HEK293 (cell line): ENCODE data around the gene ANXA4.

Experiments
- CTCF ChIP-seq: fragments of 450-650 bp; formaldehyde crosslinking; IDR thresholded peaks from 2 replicates; pipeline ENCODE4 v1.5.1; 2016; ENCODE audit warnings: missing biosample characterization, missing genetic modification characterization
- KLF9 ChIP-seq: fragments of 450-650 bp; formaldehyde crosslinking; IDR thresholded peaks from 2 replicates; pipeline ENCODE4 v1.5.1; 2016; ENCODE audit warnings: missing biosample characterization, missing genetic modification characterization, low read depth
- OVOL3 ChIP-seq: fragments of 450-650 bp; formaldehyde crosslinking; IDR thresholded peaks from 2 replicates; pipeline ENCODE4 v1.5.1; 2016; ENCODE audit warnings: missing biosample characterization, missing genetic modification characterization
- REST ChIP-seq: fragments of 450-650 bp; formaldehyde crosslinking; IDR thresholded peaks from 2 replicates; pipeline ENCODE4 v1.5.1; 2016; ENCODE audit warnings: missing biosample characterization, missing genetic modification characterization
- SALL2 ChIP-seq: fragments of 450-650 bp; formaldehyde crosslinking; IDR thresholded peaks from 2 replicates; pipeline ENCODE4 v1.5.0; 2017; ENCODE audit warnings: missing biosample characterization, mild to moderate bottlenecking, missing genetic modification characterization, borderline replicate concordance
- SP7 ChIP-seq: fragments of 450-650 bp; formaldehyde crosslinking; IDR thresholded peaks from 2 replicates; pipeline ENCODE4 v1.5.1; 2016; ENCODE audit warnings: missing biosample characterization, missing genetic modification characterization
- ZEB2 ChIP-seq: fragments of 450-650 bp; formaldehyde crosslinking; IDR thresholded peaks from 2 replicates; pipeline ENCODE4 v1.5.1; 2016; ENCODE audit warnings: missing biosample characterization, missing genetic modification characterization
- ZNF341 ChIP-seq: fragments of 450-650 bp; formaldehyde crosslinking; IDR thresholded peaks from 2 replicates; pipeline ENCODE4; 2016; ENCODE audit warnings: low read depth, missing biosample characterization, missing genetic modification characterization
- ZNF530 ChIP-seq: fragments of 450-650 bp; formaldehyde crosslinking; IDR thresholded peaks from 2 replicates; pipeline ENCODE4 v1.5.1; 2016; ENCODE audit warnings: low read depth, missing biosample characterization, missing genetic modification characterization
- ZNF704 ChIP-seq: fragments of 450-650 bp; formaldehyde crosslinking; IDR thresholded peaks from 2 replicates; pipeline ENCODE4 v1.5.1; 2016; ENCODE audit warnings: missing biosample characterization, missing genetic modification characterization
- TF ChIP-seq, protein P1 (sequence below): fragments of 450-650 bp; formaldehyde crosslinking; IDR thresholded peaks from 2 replicates; pipeline ENCODE4 v1.5.1; 2016; ENCODE audit warnings: missing biosample characterization, missing genetic modification characterization, low read depth
- TF ChIP-seq, protein P2 (sequence below): fragments of 450-650 bp; formaldehyde crosslinking; IDR thresholded peaks from 2 replicates; pipeline ENCODE4 v1.5.1; 2016; ENCODE audit warnings: missing biosample characterization, missing genetic modification characterization, low read depth
- TF ChIP-seq, protein P3 (sequence below): fragments of 450-650 bp; formaldehyde crosslinking; conservative IDR thresholded peaks from 2 replicates; pipeline ENCODE4 v1.5.1; 2016; ENCODE audit warnings: low read depth, missing biosample characterization, missing genetic modification characterization

GRCh38 chr2:69716555-69717120 is 25.3 kb upstream of the ANXA4 start:
- TF ChIP-seq OVOL3 (tag by site-specific recombination) (no peak), ZEB2 (tag by site-specific recombination) (no peak), REST (tag by site-specific recombination) (no peak), KLF9 (tag by site-specific recombination) (no peak), ZNF341 (tag by site-specific recombination) (no peak), CTCF (tag by site-specific recombination) (no peak), ZNF704 (tag by site-specific recombination) (no peak), ZNF530 (tag by site-specific recombination) (no peak), SALL2 (tag by site-specific recombination) (no peak), SP7 (tag by site-specific recombination) (no peak)
- TF ChIP-seq, protein P1, sequence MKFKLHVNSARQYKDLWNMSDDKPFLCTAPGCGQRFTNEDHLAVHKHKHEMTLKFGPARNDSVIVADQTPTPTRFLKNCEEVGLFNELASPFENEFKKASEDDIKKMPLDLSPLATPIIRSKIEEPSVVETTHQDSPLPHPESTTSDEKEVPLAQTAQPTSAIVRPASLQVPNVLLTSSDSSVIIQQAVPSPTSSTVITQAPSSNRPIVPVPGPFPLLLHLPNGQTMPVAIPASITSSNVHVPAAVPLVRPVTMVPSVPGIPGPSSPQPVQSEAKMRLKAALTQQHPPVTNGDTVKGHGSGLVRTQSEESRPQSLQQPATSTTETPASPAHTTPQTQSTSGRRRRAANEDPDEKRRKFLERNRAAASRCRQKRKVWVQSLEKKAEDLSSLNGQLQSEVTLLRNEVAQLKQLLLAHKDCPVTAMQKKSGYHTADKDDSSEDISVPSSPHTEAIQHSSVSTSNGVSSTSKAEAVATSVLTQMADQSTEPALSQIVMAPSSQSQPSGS (tag by site-specific recombination): no peak
- TF ChIP-seq, protein P2, sequence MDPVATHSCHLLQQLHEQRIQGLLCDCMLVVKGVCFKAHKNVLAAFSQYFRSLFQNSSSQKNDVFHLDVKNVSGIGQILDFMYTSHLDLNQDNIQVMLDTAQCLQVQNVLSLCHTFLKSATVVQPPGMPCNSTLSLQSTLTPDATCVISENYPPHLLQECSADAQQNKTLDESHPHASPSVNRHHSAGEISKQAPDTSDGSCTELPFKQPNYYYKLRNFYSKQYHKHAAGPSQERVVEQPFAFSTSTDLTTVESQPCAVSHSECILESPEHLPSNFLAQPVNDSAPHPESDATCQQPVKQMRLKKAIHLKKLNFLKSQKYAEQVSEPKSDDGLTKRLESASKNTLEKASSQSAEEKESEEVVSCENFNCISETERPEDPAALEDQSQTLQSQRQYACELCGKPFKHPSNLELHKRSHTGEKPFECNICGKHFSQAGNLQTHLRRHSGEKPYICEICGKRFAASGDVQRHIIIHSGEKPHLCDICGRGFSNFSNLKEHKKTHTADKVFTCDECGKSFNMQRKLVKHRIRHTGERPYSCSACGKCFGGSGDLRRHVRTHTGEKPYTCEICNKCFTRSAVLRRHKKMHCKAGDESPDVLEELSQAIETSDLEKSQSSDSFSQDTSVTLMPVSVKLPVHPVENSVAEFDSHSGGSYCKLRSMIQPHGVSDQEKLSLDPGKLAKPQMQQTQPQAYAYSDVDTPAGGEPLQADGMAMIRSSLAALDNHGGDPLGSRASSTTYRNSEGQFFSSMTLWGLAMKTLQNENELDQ: no peak
- TF ChIP-seq, protein P3, sequence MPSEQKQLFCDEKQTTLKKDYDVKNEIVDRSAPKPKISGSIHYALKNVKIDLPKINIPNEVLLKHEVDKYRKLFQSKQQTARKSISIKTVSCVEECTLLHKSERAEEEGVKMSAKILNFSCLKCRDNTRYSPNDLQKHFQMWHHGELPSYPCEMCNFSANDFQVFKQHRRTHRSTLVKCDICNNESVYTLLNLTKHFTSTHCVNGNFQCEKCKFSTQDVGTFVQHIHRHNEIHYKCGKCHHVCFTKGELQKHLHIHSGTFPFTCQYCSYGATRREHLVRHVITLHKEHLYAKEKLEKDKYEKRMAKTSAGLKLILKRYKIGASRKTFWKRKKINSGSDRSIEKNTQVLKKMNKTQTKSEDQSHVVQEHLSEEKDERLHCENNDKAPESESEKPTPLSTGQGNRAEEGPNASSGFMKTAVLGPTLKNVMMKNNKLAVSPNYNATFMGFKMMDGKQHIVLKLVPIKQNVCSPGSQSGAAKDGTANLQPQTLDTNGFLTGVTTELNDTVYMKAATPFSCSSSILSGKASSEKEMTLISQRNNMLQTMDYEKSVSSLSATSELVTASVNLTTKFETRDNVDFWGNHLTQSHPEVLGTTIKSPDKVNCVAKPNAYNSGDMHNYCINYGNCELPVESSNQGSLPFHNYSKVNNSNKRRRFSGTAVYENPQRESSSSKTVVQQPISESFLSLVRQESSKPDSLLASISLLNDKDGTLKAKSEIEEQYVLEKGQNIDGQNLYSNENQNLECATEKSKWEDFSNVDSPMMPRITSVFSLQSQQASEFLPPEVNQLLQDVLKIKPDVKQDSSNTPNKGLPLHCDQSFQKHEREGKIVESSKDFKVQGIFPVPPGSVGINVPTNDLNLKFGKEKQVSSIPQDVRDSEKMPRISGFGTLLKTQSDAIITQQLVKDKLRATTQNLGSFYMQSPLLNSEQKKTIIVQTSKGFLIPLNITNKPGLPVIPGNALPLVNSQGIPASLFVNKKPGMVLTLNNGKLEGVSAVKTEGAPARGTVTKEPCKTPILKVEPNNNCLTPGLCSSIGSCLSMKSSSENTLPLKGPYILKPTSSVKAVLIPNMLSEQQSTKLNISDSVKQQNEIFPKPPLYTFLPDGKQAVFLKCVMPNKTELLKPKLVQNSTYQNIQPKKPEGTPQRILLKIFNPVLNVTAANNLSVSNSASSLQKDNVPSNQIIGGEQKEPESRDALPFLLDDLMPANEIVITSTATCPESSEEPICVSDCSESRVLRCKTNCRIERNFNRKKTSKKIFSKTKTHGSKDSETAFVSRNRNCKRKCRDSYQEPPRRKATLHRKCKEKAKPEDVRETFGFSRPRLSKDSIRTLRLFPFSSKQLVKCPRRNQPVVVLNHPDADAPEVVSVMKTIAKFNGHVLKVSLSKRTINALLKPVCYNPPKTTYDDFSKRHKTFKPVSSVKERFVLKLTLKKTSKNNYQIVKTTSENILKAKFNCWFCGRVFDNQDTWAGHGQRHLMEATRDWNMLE: no peak
